CD4-positive, alpha-beta T cell treated with Interleukin-6 for 4 hours (primary cell): ENCODE results near the gene TOMM5.

Experiments used
- DNase-seq: peaks from one replicate; pipeline ENCODE4 v3.0.0-alpha.2; 2020; ENCODE audit warnings: mixed read lengths

The TOMM5 gene

DNA sequence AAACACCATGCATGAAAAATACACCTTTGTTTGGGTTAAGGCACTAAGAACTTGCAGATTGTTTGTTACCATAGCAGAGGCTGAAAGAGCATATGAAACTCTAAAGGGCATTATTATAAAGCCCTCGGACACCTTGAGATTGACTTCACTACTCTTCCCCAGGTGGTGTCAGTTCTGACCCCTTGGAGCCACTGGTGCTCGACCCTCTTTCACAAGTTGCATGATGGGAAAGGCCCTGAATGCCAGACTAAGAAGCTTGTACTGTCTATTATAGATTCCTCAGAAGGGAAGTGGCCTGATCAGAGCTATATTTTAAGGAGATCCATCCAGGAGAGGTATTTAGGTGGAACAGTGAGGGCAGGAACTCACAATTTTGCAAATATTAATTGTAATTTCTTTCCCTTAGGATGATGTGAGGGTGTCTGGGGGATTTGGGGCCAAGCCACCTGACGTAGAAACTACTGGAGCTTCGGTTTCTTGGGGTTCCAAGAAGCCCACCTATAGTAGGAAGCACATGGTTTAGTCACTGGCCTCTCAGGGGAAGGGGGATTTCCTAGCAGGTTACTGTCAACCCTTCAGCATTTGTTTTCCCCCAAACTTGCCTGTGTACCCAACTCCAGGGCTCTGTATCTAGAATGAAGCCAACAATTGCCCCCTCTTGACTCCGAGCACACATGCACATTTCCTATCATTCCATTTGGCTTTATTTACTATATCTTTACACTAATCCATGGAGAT, 32.4 kb downstream of the TOMM5 start:
- DNase-seq, result no peak

DNA sequence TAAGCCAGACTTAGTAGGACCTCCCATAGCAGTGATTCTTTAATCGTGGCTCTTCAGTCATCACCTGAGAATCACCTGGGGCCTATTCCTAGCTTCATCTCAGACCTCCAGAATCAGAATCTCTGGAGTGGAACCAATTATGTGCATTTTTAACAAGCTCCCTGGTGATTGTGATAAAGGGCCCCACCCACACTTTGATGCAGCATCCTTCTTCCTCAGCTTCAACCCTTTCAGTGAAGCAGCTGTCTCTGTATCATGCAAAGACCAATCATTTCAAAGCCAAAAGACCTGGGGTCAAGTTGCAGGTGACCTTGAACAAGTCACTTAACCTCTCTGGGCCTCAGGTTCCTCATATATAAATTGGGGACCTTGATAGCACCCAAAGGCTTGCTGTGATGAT, 33.3 kb downstream of the TOMM5 start:
- no peak for DNase-seq

DNA sequence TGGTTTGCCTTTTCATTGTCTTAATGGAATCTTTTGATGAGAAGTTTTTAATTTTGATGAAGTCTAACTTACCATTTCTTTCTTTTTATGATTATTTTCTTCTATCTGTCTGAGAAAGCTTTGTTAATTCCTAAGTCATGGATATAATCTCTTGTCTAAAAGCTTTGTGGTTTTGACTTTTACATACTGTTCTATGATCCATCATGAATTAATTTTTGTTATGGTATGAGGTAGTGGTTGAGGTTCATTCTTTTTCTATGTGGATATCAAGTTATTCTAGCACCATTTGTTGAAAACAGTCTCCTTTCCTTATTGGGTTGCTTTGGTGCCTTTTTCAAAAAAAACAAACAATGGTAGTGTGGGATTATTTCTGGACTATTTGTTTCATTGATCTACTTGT, 36.6 kb downstream of the TOMM5 start:
- DNase-seq, result no peak

DNA sequence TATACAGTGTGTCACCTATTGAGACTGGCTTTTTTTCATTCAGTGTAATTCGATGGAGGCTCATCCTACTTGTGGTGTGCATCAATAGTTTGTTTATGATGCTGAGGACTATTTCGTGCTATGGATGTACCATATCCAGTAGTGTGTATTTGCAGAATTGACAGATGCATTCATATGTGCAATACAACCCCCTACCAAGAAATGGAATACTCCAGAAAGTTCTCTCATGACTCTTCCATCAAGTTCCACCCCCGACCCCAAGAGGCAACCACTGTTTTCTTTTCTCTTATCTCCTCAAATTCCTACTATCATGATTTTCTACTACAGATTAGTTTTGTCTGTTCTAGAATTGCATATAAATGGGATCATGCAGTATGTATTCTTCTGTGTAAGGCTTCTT, 38.1 kb downstream of the TOMM5 start:
- DNase-seq, result no peak

DNA sequence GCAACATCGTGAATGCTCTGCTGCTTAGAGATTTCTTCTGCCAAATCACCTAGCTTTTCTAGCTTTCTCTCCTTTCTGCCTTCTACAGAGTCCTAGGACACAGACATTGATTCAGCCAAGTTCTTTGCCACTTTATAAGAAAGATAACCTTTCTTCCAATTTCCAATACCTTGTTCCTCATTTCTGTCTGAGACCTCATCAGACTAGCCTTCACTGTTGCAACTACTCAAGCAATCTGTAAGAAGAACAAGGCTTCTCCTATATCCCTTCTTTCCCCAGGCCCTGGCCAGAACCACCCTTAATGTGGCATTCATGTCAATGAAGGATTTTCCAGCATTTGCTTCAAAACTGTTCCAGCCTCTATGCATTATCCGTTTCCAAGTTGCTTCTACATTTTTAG, 40.5 kb downstream of the TOMM5 start:
- DNase-seq, result no peak

DNA sequence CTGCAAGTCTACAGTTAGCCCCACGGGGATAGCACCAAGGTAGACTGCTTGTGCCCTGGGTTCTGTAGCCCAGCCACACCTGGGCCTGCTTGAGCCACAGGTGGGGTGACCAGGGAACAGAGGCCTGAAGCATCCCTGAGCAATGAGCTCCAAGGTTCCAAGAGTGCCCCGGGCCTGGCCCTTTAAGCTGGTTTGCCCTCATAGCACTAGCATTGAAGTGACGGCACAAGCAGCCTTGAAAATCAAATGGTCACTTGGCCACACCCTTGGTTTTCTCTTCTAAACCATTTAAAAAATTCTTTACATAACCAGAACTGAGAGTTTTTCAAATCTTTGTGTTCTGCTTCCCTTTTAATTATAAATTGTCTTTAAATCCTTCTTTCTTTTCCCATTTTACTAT, 40.9 kb downstream of the TOMM5 start:
- no peak for DNase-seq

DNA sequence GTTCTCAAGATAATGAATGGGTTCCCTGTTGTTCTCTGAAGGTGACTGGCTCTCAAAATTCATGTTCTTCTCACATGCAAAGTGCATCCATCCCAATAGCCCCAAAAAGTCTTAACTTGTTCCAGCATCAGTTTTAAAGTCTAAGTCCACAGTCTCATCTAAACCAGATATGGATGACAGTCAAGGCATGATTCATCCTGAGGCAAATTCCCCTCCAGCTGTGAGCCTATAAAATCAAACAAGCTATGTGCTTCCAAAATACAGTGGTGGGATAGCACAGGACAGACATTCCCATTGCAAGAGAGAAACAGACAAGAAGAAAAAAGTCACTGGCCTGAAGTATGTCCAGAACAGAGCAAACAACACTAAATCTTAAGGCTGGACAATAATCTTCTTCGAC, 41.6 kb downstream of the TOMM5 start:
- no peak for DNase-seq

DNA sequence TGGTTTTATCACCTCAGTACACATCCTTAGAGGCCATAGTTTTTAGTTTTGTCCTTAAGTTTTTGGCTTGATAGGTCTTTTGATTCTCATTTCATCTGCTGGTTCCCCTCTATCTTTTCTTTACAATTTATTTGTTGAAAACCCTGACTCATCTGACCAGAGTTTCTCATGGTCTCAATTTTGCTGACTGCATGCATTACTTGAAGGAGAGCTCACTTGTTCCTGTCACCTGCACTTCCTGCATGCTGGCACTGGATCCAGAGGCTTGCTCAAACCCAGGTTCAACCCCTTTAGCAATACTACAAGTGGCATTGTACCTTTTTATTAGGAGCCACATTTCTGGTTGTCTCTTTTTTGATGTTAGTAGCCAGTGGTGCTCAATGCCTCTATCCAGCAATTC, 42.9 kb downstream of the TOMM5 start:
- no peak for DNase-seq

DNA sequence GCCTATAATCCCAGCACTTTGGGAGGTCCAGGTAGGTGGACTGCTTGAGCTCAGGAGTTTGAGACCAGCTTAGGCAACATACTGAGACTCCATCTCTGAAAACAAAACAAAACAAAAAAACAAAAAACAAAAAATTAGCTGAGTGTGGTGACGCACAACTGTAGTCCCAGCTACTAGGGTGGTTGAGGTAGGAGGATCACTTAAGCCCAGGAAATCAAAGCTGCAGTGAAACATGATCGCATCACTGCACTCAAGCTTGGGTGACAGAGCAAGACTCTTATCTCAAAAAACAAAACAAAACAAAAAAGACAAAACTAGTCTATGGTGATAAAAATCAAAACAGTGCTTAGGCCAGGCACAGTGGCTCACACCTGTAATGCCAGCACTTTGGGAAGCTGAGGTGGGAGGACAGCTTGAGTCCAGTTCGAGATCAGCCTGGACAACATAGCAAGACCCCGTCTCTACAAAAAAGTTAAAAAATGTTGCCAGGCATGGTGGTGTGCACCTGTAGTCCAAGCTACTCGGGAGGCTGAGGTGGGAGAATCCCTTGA, 45.0 kb downstream of the TOMM5 start:
- no peak for DNase-seq

DNA sequence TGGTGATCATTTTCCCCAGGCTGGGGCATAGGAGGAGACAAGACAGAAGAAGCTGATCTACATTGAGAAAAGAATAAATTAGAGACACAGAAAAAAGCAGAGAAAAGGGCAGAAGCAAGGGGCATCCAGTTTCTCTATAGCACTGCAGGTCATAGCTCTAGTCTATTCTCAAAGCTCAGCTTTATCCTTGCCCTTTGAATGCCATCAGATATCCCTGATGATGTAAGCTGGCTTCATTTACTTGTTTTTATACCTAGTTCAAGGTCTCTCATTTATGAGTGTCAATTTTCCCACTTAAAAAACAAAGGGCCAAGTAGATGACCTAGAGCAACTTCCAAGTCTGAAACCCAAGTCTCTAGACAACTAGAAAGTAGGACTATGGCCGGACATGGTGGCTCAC, 48.9 kb downstream of the TOMM5 start:
- DNase-seq, result no peak

DNA sequence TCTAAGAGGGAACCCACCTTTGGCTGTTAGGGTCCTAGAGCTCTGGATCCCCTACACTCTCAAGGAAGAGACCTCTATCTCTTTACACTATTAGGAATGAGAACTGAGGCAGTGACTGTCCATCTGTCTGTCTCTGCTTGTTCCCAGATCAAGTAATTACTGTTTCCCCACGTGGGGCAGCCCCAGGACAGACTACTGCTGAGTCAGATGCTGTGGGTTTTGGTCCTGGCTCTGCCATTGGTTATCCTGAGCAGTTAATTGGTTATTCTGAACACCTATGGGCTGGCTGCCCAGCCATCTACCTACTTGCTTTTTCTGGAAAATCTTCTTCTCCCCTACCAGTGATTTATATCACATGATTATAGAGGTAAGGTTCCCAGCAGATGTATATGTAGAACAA, 49.5 kb downstream of the TOMM5 start:
- DNase-seq, result no peak

DNA sequence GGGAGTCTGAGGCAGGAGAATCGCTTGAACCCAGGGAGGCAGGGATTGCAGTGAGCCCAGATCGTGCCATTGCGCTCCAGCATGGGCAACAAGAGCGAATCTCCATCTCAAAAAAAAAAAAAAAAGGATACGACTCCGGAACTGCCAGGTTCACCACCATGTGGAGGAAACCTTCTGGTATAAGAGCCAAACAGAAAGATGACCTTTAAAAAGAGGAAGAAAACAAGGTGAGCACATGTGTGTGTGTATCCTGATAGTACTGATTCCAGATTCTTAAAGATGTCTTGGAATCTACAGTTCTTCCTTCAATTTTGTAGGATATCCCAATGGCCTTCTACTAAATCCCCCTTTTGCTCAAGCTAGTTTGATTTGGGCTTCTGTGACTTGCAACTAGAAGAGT, 49.9 kb downstream of the TOMM5 start:
- DNase-seq, result no peak

DNA sequence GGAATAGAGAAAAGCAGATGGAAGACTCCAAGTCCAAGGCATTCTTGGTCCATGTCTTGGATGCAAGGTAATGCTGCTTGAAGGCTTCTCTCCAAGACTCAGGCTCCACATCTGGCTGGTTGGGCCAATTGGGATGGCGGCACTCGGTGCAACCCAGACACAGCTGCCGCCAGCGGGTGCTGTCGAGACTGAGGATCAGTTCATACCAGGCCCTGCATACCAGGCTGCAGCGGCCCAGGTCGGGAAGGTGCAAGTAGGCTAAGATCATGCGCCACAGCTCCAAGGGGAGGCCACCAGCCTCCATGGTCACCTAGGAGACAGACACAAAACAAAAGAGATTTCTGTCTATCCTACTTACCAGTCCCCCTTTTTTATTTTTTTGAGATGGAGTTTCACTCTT, 50.9 kb downstream of the TOMM5 start:
- no peak for DNase-seq

DNA sequence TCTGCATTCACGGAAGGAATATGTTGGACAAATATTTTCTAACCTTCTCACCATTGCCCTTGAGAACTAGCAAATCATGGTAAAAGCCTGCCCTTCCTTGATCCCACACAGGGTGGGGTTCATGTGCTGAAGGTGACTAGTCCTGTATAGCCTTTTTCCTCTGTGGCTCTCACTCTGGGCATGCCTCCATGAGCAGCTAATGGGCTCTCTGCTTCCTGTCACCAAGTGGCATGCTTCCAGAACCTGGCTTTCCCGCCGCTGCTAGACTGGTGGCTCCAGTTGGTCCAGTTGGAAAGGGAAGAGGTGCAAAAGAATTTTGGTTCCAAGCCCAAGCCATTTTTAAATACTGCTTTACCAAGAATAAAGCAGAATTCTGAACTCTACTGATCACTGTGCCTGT, 51.8 kb downstream of the TOMM5 start:
- no peak for DNase-seq

DNA sequence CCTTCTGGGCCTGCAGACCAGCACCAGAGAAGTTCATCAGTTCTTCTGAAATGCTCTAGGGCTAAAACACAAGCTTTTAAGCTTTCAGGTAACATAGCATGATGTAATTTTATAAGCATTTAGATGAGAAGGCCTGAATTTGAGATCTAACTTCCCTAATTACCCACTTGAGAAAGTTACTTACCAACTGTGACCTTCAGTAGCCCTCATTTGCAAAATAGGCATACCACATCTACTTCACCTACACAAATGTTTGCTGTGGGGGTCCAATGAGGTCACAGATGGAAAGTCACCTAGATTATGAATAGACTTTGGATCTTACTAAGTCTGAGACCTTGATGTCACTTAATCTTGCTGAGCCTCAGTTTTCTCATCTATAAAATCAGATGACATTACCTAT, 52.8 kb downstream of the TOMM5 start:
- no peak for DNase-seq
